ACHN (cell line): Measurements from ENCODE around the gene E2F7.

ENCODE experiments used
- DNase-seq: peaks from one replicate; pipeline ENCODE4 v3.0.0-alpha.2; 2015
- in situ Hi-C: cut with HindIII; loops from 2 replicates; pipeline ENCODE4 v1.10.0; 2017; ENCODE audit warnings: low sequenced_read_pairs, low pct_ligation_motif_present, low pct_unique_long_range_greater_than_20kb

E2F7 gene

GRCh38 chr12:77035226-77035625 is 30.1 kb downstream of the E2F7 start:
- in situ Hi-C loops = no loop called here

GRCh38 chr12:77033658-77034536 is 31.5 kb downstream of the E2F7 start:
- in situ Hi-C loops = no loop called here

More at GRCh38 chr12:77035226-77035625, 30.1 kb downstream of the E2F7 start:
- DNase-seq = no peak

GRCh38 chr12:77032406-77032805 is 33.0 kb downstream of the E2F7 start:
- DNase-seq = peak; percentile 70
- in situ Hi-C loops = no loop called here

More at GRCh38 chr12:77033658-77034536, 31.5 kb downstream of the E2F7 start:
- no peak for DNase-seq

- peak; percentile 88 for DNase-seq
- in situ Hi-C loops = no loop called here
These were observed 33.6 kb downstream of the E2F7 start for GRCh38 chr12:77031745-77032144.

GRCh38 chr12:77025782-77026314 is 39.5 kb downstream of the E2F7 start:
- DNase-seq = no peak
- in situ Hi-C loops = no loop called here

GRCh38 chr12:77023501-77023900 is 41.9 kb downstream of the E2F7 start:
- DNase-seq = no peak
- in situ Hi-C loops = no loop called here

GRCh38 chr12:77019920-77020319 is 45.4 kb downstream of the E2F7 start:
- DNase-seq = no peak
- in situ Hi-C loops = no loop called here

GRCh38 chr12:77016606-77017005 is 48.8 kb downstream of the E2F7 start:
- in situ Hi-C loops = no loop called here
- DNase-seq = no peak

- DNase-seq = no peak
- in situ Hi-C loops = no loop called here
These were observed 52.3 kb downstream of the E2F7 start for GRCh38 chr12:77013091-77013490.

- peak; percentile 86 for DNase-seq
- in situ Hi-C loops = no loop called here
These were observed 54.4 kb downstream of the E2F7 start for GRCh38 chr12:77010691-77011548.

GRCh38 chr12:77007476-77007875 is 57.9 kb downstream of the E2F7 start:
- DNase-seq = no peak
- in situ Hi-C loops = no loop called here

- in situ Hi-C loops = no loop called here
- DNase-seq = no peak
These were observed 59.7 kb downstream of the E2F7 start for GRCh38 chr12:77005611-77006098.

GRCh38 chr12:77003914-77004313 is 61.5 kb downstream of the E2F7 start:
- in situ Hi-C loops = no loop called here
- DNase-seq = no peak

- no peak for DNase-seq
- in situ Hi-C loops = no loop called here
These were observed 62.1 kb downstream of the E2F7 start for GRCh38 chr12:77003246-77003645.

GRCh38 chr12:77002382-77002781 is 63.0 kb downstream of the E2F7 start:
- no peak for DNase-seq

GRCh38 chr12:77001276-77001675 is 64.1 kb downstream of the E2F7 start:
- DNase-seq = no peak
- in situ Hi-C loops = no loop called here

More at GRCh38 chr12:77002382-77002781, 63.0 kb downstream of the E2F7 start:
- in situ Hi-C loops = no loop called here

- DNase-seq = no peak
- in situ Hi-C loops = no loop called here
These were observed 66.3 kb downstream of the E2F7 start for GRCh38 chr12:76998908-76999556.

GRCh38 chr12:76998386-76998785 is 67.0 kb downstream of the E2F7 start:
- no peak for DNase-seq
- in situ Hi-C loops = no loop called here
